Right atrium auricular region (tissue), 2 donors: ENCODE data around the gene IQCC. TPM values are rescaled to one million over a fixed set of nuclear protein-coding genes. Genes with fewer than 3 reads are reported as not detected.

Source experiments
- DNase-seq: peaks from one replicate; pipeline ENCODE4 v3.0.0-alpha.2; 2019; ENCODE audit warnings: low spot score
- H3K27ac ChIP-seq, 2 donors: fragments of 200-600 bp; sonication (generic); 1 replicate in 1 of 2; 2 replicates in 1 of 2; pipeline ENCODE4 v1.5.1; 2016 to 2019
- H3K27me3 ChIP-seq, 2 donors: fragments of 200-600 bp; sonication (generic); one replicate each; pipeline versions ENCODE4 v1.5.1 to v1.6.0; 2017 to 2019
- H3K36me3 ChIP-seq: fragments of 200-600 bp; sonication (generic); one replicate; pipeline ENCODE4 v1.5.1; 2016
- H3K4me1 ChIP-seq, 2 donors: fragments of 200-600 bp; sonication (generic); one replicate each; pipeline versions ENCODE4 v1.5.1 to v1.6.0; 2017 to 2019
- H3K4me3 ChIP-seq, 2 donors: fragments of 200-600 bp; sonication (generic); 1 replicate in 1 of 2; 2 replicates in 1 of 2; pipeline ENCODE4 v1.5.1; 2017 to 2019; ENCODE audit warnings: mild to moderate bottlenecking in 1 of 2, moderate library complexity in 1 of 2
- H3K9me3 ChIP-seq, 2 donors: fragments of 200-600 bp; sonication (generic); one replicate each; pipeline ENCODE4 v1.5.1; 2019
- total RNA-seq, 2 donors: library from RNA; depleted of rRNA; stranded (reverse); fragments of >200 nt; gene quantifications; one replicate each; pipeline ENCODE4 v1.1.0, GENCODE V29; 2016
- TF ChIP-seq, protein P1 (sequence below), 2 donors: fragments of 200-600 bp; sonication (generic); IDR thresholded peaks; one replicate each; pipeline ENCODE4 v1.5.1; 2019; ENCODE audit warnings: antibody characterized with exemption in 2 of 2

Gene IQCC
- total RNA-seq, 2 donors from 2014 or later: 0.48 to 1.3 TPM

DNA sequence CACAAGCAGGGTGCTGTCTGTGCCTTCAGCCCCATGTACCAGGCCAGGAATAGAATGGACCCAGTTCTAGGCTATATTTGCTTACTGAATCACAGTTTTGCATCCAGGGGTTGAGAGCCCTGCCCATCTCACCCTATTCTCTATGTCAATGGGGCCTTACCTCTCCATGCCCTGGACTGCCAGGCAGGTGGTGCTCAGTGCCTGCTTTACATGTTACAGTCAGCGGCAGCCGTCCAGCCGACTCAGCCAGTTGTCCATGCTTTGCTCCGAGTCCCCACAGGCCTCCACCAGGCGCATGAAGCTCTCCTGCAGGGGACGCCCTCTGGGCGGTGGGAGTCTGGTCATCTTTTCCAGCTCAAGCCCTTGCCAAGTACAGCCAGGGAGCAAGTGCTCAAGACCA lies 29.3 kb downstream of the IQCC start:
- no peaks in the 10 kb centered on the region for H3K9me3 ChIP-seq
- H3K27ac ChIP-seq: no peak overlapping the region
- TF ChIP-seq, protein P1, sequence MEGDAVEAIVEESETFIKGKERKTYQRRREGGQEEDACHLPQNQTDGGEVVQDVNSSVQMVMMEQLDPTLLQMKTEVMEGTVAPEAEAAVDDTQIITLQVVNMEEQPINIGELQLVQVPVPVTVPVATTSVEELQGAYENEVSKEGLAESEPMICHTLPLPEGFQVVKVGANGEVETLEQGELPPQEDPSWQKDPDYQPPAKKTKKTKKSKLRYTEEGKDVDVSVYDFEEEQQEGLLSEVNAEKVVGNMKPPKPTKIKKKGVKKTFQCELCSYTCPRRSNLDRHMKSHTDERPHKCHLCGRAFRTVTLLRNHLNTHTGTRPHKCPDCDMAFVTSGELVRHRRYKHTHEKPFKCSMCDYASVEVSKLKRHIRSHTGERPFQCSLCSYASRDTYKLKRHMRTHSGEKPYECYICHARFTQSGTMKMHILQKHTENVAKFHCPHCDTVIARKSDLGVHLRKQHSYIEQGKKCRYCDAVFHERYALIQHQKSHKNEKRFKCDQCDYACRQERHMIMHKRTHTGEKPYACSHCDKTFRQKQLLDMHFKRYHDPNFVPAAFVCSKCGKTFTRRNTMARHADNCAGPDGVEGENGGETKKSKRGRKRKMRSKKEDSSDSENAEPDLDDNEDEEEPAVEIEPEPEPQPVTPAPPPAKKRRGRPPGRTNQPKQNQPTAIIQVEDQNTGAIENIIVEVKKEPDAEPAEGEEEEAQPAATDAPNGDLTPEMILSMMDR (IDR thresholded peaks at IDR 0.05): no peak
- no peak for DNase-seq
- H3K4me3 ChIP-seq: no peak overlapping the region
- H3K4me1 ChIP-seq: peaks cover 0 to 2% of the 10 kb centered on the region in 2 donors
- H3K36me3 ChIP-seq: peaks cover 26% of the 10 kb centered on the region
- no peaks in the 10 kb centered on the region for H3K27me3 ChIP-seq

GRCh38 chr1:32239337-32239736 lies 33.9 kb downstream of the IQCC start:
- H3K4me3 ChIP-seq: no peak overlapping the region
- no peaks in the 10 kb centered on the region for H3K36me3 ChIP-seq
- DNase-seq: no peak
- H3K9me3 ChIP-seq: no peaks in the 10 kb centered on the region
- no peaks in the 10 kb centered on the region for H3K27me3 ChIP-seq
- H3K27ac ChIP-seq: peak overlapping the region in 1 of 2 donors; percentile 88
- H3K4me1 ChIP-seq: peaks cover 0 to 25% of the 10 kb centered on the region in 2 donors
- TF ChIP-seq, protein P1 (IDR thresholded peaks at IDR 0.05): no peak

- Histone ChIP-seq H3K36me3 (no peaks in the 10 kb centered on the region), H3K9me3 (no peaks in the 10 kb centered on the region), H3K4me3 (peak overlapping the region; percentile 61 to 70), H3K27ac (peak overlapping the region; percentile 85 to 88), H3K4me1 (peaks cover 0 to 25% of the 10 kb centered on the region in 2 donors), H3K27me3 (no peaks in the 10 kb centered on the region)
- no peak for DNase-seq
- TF ChIP-seq, protein P1 (IDR thresholded peaks at IDR 0.05): no peak
Measured at GRCh38 chr1:32239790-32240139, 34.3 kb downstream of the IQCC start.

- Histone ChIP-seq H3K27ac (peak overlapping the region; percentile 85 to 88), H3K27me3 (no peaks in the 10 kb centered on the region), H3K36me3 (no peaks in the 10 kb centered on the region), H3K9me3 (no peaks in the 10 kb centered on the region), H3K4me1 (peaks cover 0 to 25% of the 10 kb centered on the region in 2 donors), H3K4me3 (peak overlapping the region; percentile 61 to 70)
- TF ChIP-seq, protein P1 (IDR thresholded peaks at IDR 0.05): peak in 1 of 2 donors; percentile 53
- peak; percentile 79 for DNase-seq
Measured at GRCh38 chr1:32240140-32240951, 34.9 kb downstream of the IQCC start.

GRCh38 chr1:32241001-32241763 lies 35.7 kb downstream of the IQCC start:
- TF ChIP-seq, protein P1 (IDR thresholded peaks at IDR 0.05): no peak
- Histone ChIP-seq H3K4me1 (peaks cover 0 to 28% of the 10 kb centered on the region in 2 donors), H3K9me3 (no peaks in the 10 kb centered on the region), H3K36me3 (no peaks in the 10 kb centered on the region), H3K4me3 (peak overlapping the region; percentile 61 to 70), H3K27ac (peak overlapping the region; percentile 85 to 88), H3K27me3 (no peaks in the 10 kb centered on the region)
- DNase-seq: peak; percentile 73
